K562 (cell line): ENCODE results near the gene AFG1L. TPM values are rescaled to one million over a fixed set of nuclear protein-coding genes. Genes with fewer than 3 reads are reported as not detected.

Source experiments
- ATAC-seq: fragments of 200-7000 bp; cut with Tn5 transposase; 3 replicates; pipeline ENCODE4 v1.9.1; 2020; ENCODE audit warnings: moderate library complexity
- BruUV-seq: library from RNA; stranded (reverse); fragments of 400-500 nt; replicated peaks from 2 replicates; lab custom pipeline; 2021; lab: Mats Ljungman, UMichigan
- CTCF ChIA-PET: fragments of 300-600 bp; formaldehyde crosslinking; extraction: SDS; loops from one replicate; lab custom pipeline; 2021; ENCODE audit warnings: low intra/inter-chr PET ratio; lab: Yijun Ruan, JAX
- POLR2A ChIA-PET: fragments of 300-600, 350-650 bp; sonication (Branson Sonifier 250); formaldehyde crosslinking; extraction: SDS; loops from one replicate; lab custom pipeline; 2021; ENCODE audit warnings: antibody characterized with exemption, inconsistent platforms; lab: Yijun Ruan, JAX
- DNase-seq, 4 experiments: peaks; one replicate each; pipeline versions ENCODE4 v3.0.0 to v3.0.0-alpha.2; 2011 to 2018; ENCODE audit warnings: low spot score in 3 of 4, mixed read lengths in 3 of 4; ENCODE audit errors: extremely low read depth in 1 of 4
- FAIRE-seq: peaks from 2 replicates; lab custom pipeline; 2011; peaks lifted over from hg19 to GRCh38; lab: Jason Lieb, UNC
- H2AFZ ChIP-seq: 2 replicates; pipeline ENCODE4 v1.6.0; 2011; ENCODE audit warnings: low read depth, low read length, control low read depth, inconsistent platforms
- H3K27ac ChIP-seq: fragments of 200-600 bp; 3 replicates; pipeline ENCODE4 v1.8.0; 2011; ENCODE audit warnings: low read depth, mild to moderate bottlenecking, control low read depth, inconsistent platforms, low read length, moderate library complexity, mixed read lengths; ENCODE audit errors: extremely low read depth
- H3K27me3 ChIP-seq, 2 experiments: fragments of 300-600 bp in 1 of 2; 2 replicates in 1 of 2; 3 replicates in 1 of 2; pipeline versions ENCODE4 v1.6.0 to v1.8.0; 2011; ENCODE audit warnings: inconsistent platforms in 2 of 2, low read length in 2 of 2, mild to moderate bottlenecking in 1 of 2, mixed read lengths in 1 of 2, moderate library complexity in 1 of 2; ENCODE audit not compliant: control insufficient read depth in 2 of 2, insufficient read depth in 2 of 2
- H3K36me3 ChIP-seq: fragments of 300-600 bp; 3 replicates; pipeline ENCODE4 v1.8.0; 2011; ENCODE audit warnings: mild to moderate bottlenecking, low read length, inconsistent platforms; ENCODE audit not compliant: control insufficient read depth, insufficient read depth
- H3K4me1 ChIP-seq, 2 experiments: fragments of 200-600 bp in 1 of 2; replicated peaks in 1 of 2; 2 replicates in 1 of 2; 3 replicates in 1 of 2; pipeline versions ENCODE4 v1.5.1 to v1.8.0; 2011; ENCODE audit warnings: inconsistent platforms in 2 of 2, low read length in 2 of 2, mild to moderate bottlenecking in 1 of 2, mixed read lengths in 1 of 2, moderate library complexity in 1 of 2; ENCODE audit not compliant: control insufficient read depth in 2 of 2, insufficient read depth in 2 of 2
- H3K4me2 ChIP-seq: 2 replicates; pipeline ENCODE4 v1.6.1; 2011; ENCODE audit warnings: low read length, control low read depth, inconsistent platforms, mixed read lengths; ENCODE audit not compliant: insufficient read depth
- H3K4me3 ChIP-seq: fragments of 200-600 bp; sonication (generic), shearing (Covaris generic); 2 replicates; pipeline ENCODE4 v1.5.1; 2016; ENCODE audit warnings: control low read depth, inconsistent platforms
- H3K79me2 ChIP-seq: fragments of 200-600 bp; 3 replicates; pipeline ENCODE4 v1.8.0; 2011; ENCODE audit warnings: low read length, inconsistent platforms; ENCODE audit not compliant: control insufficient read depth, insufficient read depth
- H3K9ac ChIP-seq, 2 experiments: 2 replicates each; pipeline versions ENCODE4 v1.6.0 to v1.6.1; 2011; ENCODE audit warnings: low read depth in 2 of 2, low read length in 2 of 2, control low read depth in 1 of 2, inconsistent platforms in 1 of 2, mild to moderate bottlenecking in 1 of 2, mixed read lengths in 1 of 2; ENCODE audit not compliant: insufficient read depth in 1 of 2
- H3K9me1 ChIP-seq: one replicate; pipeline ENCODE4 v1.6.0; 2011; ENCODE audit warnings: inconsistent platforms, mild to moderate bottlenecking, low read length, moderate library complexity; ENCODE audit not compliant: control insufficient read depth, insufficient read depth
- H3K9me3 ChIP-seq: replicated peaks from 2 replicates; pipeline ENCODE4 v1.5.1; 2011; ENCODE audit warnings: low read depth, low read length, inconsistent platforms; ENCODE audit not compliant: control insufficient read depth, insufficient read depth
- H4K20me1 ChIP-seq: replicated peaks from 2 replicates; pipeline ENCODE4 v1.6.1; 2011; ENCODE audit warnings: low read length, inconsistent platforms, mixed read lengths; ENCODE audit not compliant: control insufficient read depth, insufficient read depth
- HCFC1 ChIP-seq: IDR thresholded peaks from 2 replicates; pipeline ENCODE4 v1.6.1; 2012; ENCODE audit warnings: low read depth, low read length, improper control_type of control experiment
- NRF1 ChIP-seq, 2 experiments: fragments of 450-650 bp; IDR thresholded peaks in 1 of 2; conservative IDR thresholded peaks in 1 of 2; 2 replicates each; pipeline ENCODE4 v1.6.1; 2014; ENCODE audit warnings: mild to moderate bottlenecking in 2 of 2
- POLR2A ChIP-seq: fragments of 450-650 bp; conservative IDR thresholded peaks from 2 replicates; pipeline ENCODE4 v1.6.1; 2016
- RBBP5 ChIP-seq: fragments of 200-600 bp; sonication (generic); IDR thresholded peaks from 2 replicates; pipeline ENCODE4 v1.6.1; 2012; ENCODE audit warnings: borderline replicate concordance, mild to moderate bottlenecking, low read length, control low read depth, inconsistent platforms; ENCODE audit not compliant: insufficient read depth, poor library complexity, severe bottlenecking
- SRSF9 ChIP-seq: fragments of 200-400 bp; formaldehyde crosslinking; IDR thresholded peaks from 2 replicates; pipeline ENCODE4 v1.6.1; 2017; ENCODE audit warnings: low read depth, low read length, borderline replicate concordance
- ZKSCAN8 ChIP-seq: fragments of 200-800 bp; sonication (Bioruptor generic); IDR thresholded peaks from 2 replicates; pipeline ENCODE4 v1.6.1; 2016; ENCODE audit warnings: missing genetic modification characterization, missing compliant biosample characterization
- ZNF217 ChIP-seq: sonication (generic); formaldehyde crosslinking; IDR thresholded peaks from 2 replicates; pipeline ENCODE4 v1.8.0; 2022; ENCODE audit warnings: mild to moderate bottlenecking, missing genetic modification reagents
- ZNF311 ChIP-seq: fragments of 250-450 bp; sonication (Bioruptor Pico); IDR thresholded peaks from 2 replicates; pipeline ENCODE4 v1.4.0; 2020; ENCODE audit warnings: mild to moderate bottlenecking, moderate library complexity
- ZNF639 ChIP-seq, 2 experiments: fragments of 200-800 bp in 1 of 2; sonication (Bioruptor generic) in 1 of 2; sonication (generic) in 1 of 2; formaldehyde crosslinking in 1 of 2; IDR thresholded peaks in 1 of 2; conservative IDR thresholded peaks in 1 of 2; 2 replicates each; pipeline versions ENCODE4 v1.5.0 to v1.6.1; 2016 to 2020; ENCODE audit warnings: missing compliant biosample characterization in 1 of 2, missing genetic modification characterization in 1 of 2, missing genetic modification reagents in 1 of 2
- WGBS: fragments of 100-300 bp; shearing (Covaris generic); methylation state at CpG from one replicate; pipeline ENCODE4 v1.1.6; 2016; ENCODE audit warnings: low coverage, mixed read lengths; ENCODE audit not compliant: insufficient coverage; ENCODE audit errors: missing lambda C conversion rate; 5-methylcytosine and 5-hydroxymethylcytosine counted together
- in situ Hi-C: fragments of 300-500 bp; cut with MboI; formaldehyde crosslinking; loops from 4 replicates; pipeline ENCODE4 v1.15.0; 2018; ENCODE audit warnings: inconsistent platforms, mixed read lengths
- intact Hi-C: fragments of 100-400 bp; cut with micrococcal nuclease; formaldehyde crosslinking; loops from 2 replicates; pipeline ENCODE4 v1.14.2; 2022
- polyA plus RNA-seq, 8 experiments: library from polyadenylated mRNA; depleted of rRNA in 4 of 8; stranded (reverse) in 5 of 8; unstranded in 3 of 8; fragments of >200 nt; fragmentation: Nextera tagmentation in 2 of 8; fragmentation: Illumina TruSeq in 1 of 8; extraction: Ambion mirVana in 2 of 8; extraction: Trizol in 1 of 8; gene quantifications; 2 replicates each; pipeline versions ENCODE4 v1.2.1 to v1.2.3, GENCODE V29; 2011 to 2014; ENCODE audit warnings: inconsistent platforms in 1 of 8, missing spikeins in 1 of 8
- total RNA-seq, 7 experiments: library from RNA; depleted of rRNA in 6 of 7; stranded (reverse); fragments of >200 nt in 6 of 7; fragmentation: Illumina TruSeq in 2 of 7; extraction: Trizol in 2 of 7; gene quantifications; 2 replicates each; pipeline versions ENCODE4 v1.2.1 to v1.2.3, GENCODE V29; 2011 to 2021; ENCODE audit warnings: low replicate concordance in 1 of 7

AFG1L gene
- total and polyA plus RNA-seq, 9 of the 15 experiments (the other 6 are each of a cell fraction or from before 2014, with no cell fraction given): 2.2 to 15.5 (median 5.8) TPM

- no peak for TF ChIP-seq SRSF9
- no peak for TF ChIP-seq ZKSCAN8 (CRISPR knock-in tag)
- no peak for TF ChIP-seq NRF1 (conservative IDR thresholded peaks at IDR 0.05 in 1 of 2, IDR thresholded peaks at IDR 0.05 in 1 of 2)
- no peak for TF ChIP-seq POLR2A
Observed at GRCh38 chr6:108468346-108468745, 173.5 kb downstream of the AFG1L start (continued).

- H3K9ac ChIP-seq: no peak overlapping the region
- CTCF ChIA-PET: no interaction called here
- WGBS: 0% methylated on average over 1 of the region's 1 CpG
- no peak for TF ChIP-seq ZNF311
- TF ChIP-seq, all 486 proteins: peak for 0
- BruUV-seq: no TSS peak
- Histone ChIP-seq H3K27ac (no peak overlapping the region), H3K4me1 (no peaks in the 10 kb centered on the region; a peak in 1 of 5 replicates), H3K79me2 (no peaks in the 10 kb centered on the region), H3K4me3 (no peak overlapping the region), H4K20me1 (no peaks in the 10 kb centered on the region), H3K9me3 (no peaks in the 10 kb centered on the region), H3K9me1 (no peaks in the 10 kb centered on the region), H3K27me3 (no peaks in the 10 kb centered on the region), H3K36me3 (no peaks in the 10 kb centered on the region), H3K4me2 (no peak overlapping the region), H2AFZ (no peak overlapping the region)
- FAIRE-seq (no peak), ATAC-seq (no peak), DNase-seq (no peak)
- POLR2A ChIA-PET: no interaction called here
- intact Hi-C loops: no loop called here
- in situ Hi-C loops: no loop called here
Observed at GRCh38 chr6:108469316-108469715, 174.5 kb downstream of the AFG1L start.

- Histone ChIP-seq H3K4me2 (no peak overlapping the region), H3K27ac (no peak overlapping the region), H3K4me1 (no peaks in the 10 kb centered on the region), H3K36me3 (no peaks in the 10 kb centered on the region), H3K79me2 (no peaks in the 10 kb centered on the region), H3K9me3 (no peaks in the 10 kb centered on the region), H3K9me1 (no peaks in the 10 kb centered on the region), H2AFZ (no peak overlapping the region), H3K4me3 (no peak overlapping the region), H3K27me3 (no peaks in the 10 kb centered on the region), H4K20me1 (no peaks in the 10 kb centered on the region), H3K9ac (no peak overlapping the region)
- in situ Hi-C loops: no loop called here
- BruUV-seq: no TSS peak
- DNase-seq (no peak), FAIRE-seq (no peak), ATAC-seq (no peak)
- POLR2A ChIA-PET: no interaction called here
- intact Hi-C loops: no loop called here
- CTCF ChIA-PET: no interaction called here
- WGBS: 73% methylated on average over 2 of the region's 2 CpGs
- TF ChIP-seq ZNF639 (CRISPR knock-in tag; conservative IDR thresholded peaks at IDR 0.05 in 1 of 2, IDR thresholded peaks at IDR 0.05 in 1 of 2) (no peak), RBBP5 (no peak), ZNF217 (CRISPR knock-in tag) (no peak), HCFC1 (no peak)
Observed at GRCh38 chr6:108473197-108473596, 178.3 kb downstream of the AFG1L start.
